ENCODE data around the gene RNF208.

DNA sequence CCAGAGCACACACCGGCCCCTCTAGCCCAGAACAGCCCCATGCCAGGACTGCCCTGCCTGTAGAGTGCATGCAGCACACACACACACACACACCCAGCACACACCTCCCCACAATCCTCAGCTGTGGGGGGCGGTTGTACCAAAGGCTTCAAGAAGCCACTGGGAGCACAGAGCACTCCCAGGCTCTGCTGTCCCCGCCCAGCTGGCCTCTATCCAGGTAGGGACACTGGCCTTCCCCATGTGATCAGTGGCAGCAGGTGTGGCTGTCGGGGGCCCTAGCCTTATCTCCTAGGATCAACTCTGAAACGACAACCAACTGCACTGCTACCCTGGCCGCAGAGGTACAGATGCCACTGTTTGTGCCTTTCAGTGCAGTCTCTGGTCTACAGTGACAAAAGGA is 35.7 kb downstream of the RNF208 start:
- TF ChIP-seq, protein P1, sequence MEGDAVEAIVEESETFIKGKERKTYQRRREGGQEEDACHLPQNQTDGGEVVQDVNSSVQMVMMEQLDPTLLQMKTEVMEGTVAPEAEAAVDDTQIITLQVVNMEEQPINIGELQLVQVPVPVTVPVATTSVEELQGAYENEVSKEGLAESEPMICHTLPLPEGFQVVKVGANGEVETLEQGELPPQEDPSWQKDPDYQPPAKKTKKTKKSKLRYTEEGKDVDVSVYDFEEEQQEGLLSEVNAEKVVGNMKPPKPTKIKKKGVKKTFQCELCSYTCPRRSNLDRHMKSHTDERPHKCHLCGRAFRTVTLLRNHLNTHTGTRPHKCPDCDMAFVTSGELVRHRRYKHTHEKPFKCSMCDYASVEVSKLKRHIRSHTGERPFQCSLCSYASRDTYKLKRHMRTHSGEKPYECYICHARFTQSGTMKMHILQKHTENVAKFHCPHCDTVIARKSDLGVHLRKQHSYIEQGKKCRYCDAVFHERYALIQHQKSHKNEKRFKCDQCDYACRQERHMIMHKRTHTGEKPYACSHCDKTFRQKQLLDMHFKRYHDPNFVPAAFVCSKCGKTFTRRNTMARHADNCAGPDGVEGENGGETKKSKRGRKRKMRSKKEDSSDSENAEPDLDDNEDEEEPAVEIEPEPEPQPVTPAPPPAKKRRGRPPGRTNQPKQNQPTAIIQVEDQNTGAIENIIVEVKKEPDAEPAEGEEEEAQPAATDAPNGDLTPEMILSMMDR (IDR thresholded peaks at IDR 0.05): no peak
- TF ChIP-seq ZFX (IDR thresholded peaks at IDR 0.05; ENCODE audit: borderline replicate concordance): no peak

Measured in 22Rv1 (cell line).